ENCODE data around the gene OST4. TPM values are rescaled to one million over a fixed set of nuclear protein-coding genes. Genes with fewer than 3 reads are reported as not detected.
A peak's percentile ranks its signal among the peaks of the same experiment; 100 is the strongest.

Gene OST4
- total RNA-seq, 1 donor from 2014 or later, result 245 TPM

DNA sequence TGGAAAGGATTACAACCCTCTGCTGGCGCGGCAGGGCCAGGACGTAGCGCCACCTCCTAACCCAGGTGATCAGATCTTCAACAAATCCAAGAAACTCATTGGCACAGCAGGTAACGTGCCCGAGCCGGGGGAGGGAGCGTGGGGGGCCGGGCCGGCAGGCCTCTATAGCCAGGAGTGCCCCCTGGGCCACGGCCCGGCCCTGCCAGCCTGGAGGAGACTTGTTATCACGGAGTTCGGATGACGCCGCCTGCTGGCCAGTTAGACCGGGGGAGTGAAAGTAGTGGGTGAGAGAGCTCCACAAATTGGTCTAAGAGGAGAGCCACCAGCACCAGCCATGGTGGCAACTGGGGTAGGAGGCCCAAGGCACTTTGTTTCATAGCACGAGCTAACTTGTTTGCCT, 47.3 kb downstream of the OST4 start:
- no peak overlapping the region for H3K27ac Mint-ChIP-seq
- H3K9me3 Mint-ChIP-seq (ENCODE audit: low read depth), result no peaks in the 10 kb centered on the region
- no peak for DNase-seq (ENCODE audit: low spot score, unreplicated experiment)
- peaks cover 2% of the 10 kb centered on the region for H3K4me1 Mint-ChIP-seq (ENCODE audit: low read depth)
- no peaks in the 10 kb centered on the region for H3K27me3 Mint-ChIP-seq
- no peak overlapping the region for H3K4me3 Mint-ChIP-seq (ENCODE audit: low read depth)
- TF ChIP-seq, protein P1, sequence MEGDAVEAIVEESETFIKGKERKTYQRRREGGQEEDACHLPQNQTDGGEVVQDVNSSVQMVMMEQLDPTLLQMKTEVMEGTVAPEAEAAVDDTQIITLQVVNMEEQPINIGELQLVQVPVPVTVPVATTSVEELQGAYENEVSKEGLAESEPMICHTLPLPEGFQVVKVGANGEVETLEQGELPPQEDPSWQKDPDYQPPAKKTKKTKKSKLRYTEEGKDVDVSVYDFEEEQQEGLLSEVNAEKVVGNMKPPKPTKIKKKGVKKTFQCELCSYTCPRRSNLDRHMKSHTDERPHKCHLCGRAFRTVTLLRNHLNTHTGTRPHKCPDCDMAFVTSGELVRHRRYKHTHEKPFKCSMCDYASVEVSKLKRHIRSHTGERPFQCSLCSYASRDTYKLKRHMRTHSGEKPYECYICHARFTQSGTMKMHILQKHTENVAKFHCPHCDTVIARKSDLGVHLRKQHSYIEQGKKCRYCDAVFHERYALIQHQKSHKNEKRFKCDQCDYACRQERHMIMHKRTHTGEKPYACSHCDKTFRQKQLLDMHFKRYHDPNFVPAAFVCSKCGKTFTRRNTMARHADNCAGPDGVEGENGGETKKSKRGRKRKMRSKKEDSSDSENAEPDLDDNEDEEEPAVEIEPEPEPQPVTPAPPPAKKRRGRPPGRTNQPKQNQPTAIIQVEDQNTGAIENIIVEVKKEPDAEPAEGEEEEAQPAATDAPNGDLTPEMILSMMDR (IDR thresholded peaks at IDR 0.05; ENCODE audit: unreplicated experiment), result peak; percentile 26
- peaks cover 5% of the 10 kb centered on the region for H3K36me3 Mint-ChIP-seq (ENCODE audit: insufficient read depth)

- H3K36me3 Mint-ChIP-seq (ENCODE audit: insufficient read depth), result peaks cover 5% of the 10 kb centered on the region
- H3K4me3 Mint-ChIP-seq (ENCODE audit: low read depth), result no peak overlapping the region
- no peak for DNase-seq (ENCODE audit: low spot score, unreplicated experiment)
- H3K4me1 Mint-ChIP-seq (ENCODE audit: low read depth), result peaks cover 2% of the 10 kb centered on the region
- H3K27me3 Mint-ChIP-seq, result no peaks in the 10 kb centered on the region
- TF ChIP-seq, protein P1 (IDR thresholded peaks at IDR 0.05; ENCODE audit: unreplicated experiment), result no peak
- H3K9me3 Mint-ChIP-seq (ENCODE audit: low read depth), result no peaks in the 10 kb centered on the region
- H3K27ac Mint-ChIP-seq, result no peak overlapping the region
Measured at GRCh38 chr2:27023740-27024139, 47.7 kb downstream of the OST4 start.

DNA sequence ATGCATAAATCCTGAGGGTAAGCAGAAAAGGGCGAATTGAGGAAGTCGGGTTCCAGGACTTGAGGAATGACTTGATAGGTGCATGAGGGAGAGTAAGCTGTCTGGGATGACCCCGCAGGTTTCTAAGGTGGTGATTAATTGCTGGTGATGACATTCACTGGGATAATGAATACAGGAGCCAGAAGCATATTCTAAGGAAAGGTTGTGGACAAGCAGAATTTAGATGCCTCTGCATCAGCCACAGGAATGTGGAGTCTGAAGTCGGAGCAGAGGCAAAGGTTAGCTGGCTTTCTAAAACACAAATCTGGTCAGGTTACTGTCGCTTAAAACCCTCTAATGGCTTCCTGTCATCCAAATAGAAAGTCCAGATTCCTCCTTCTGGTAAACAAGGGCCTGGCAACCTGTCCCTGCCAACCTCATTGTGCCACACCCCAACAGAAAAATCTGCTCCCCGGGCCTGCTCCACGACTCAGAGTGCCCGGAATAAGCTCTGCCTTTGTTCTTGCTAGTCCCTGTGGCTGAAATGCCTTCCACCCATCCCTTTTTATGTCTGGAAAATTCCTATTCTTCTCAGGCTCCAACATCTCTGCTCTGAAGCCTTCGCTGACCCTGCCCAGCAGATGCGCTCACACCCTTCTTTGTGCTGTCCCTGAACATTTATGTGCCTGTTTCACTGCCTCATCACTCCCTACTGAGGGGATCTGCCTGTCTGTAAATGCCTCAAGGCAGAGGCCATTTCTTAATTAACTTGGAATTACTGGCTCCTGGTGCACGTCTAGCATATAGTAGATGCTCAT, 50.0 kb downstream of the OST4 start:
- Mint-ChIP-seq H3K27me3 (no peaks in the 10 kb centered on the region), H3K27ac (no peak overlapping the region), H3K4me3 (ENCODE audit: low read depth) (no peak overlapping the region), H3K36me3 (ENCODE audit: insufficient read depth) (peaks cover 4% of the 10 kb centered on the region), H3K9me3 (ENCODE audit: low read depth) (no peaks in the 10 kb centered on the region), H3K4me1 (ENCODE audit: low read depth) (peaks cover 2% of the 10 kb centered on the region)
- DNase-seq (ENCODE audit: low spot score, unreplicated experiment), result no peak
- TF ChIP-seq, protein P1 (IDR thresholded peaks at IDR 0.05; ENCODE audit: unreplicated experiment), result no peak

Other genes with a start within 250 kb of the OST4 start
- 70.3 and 75.0 TPM in 2 replicates for gene DPYSL5, start 223.5 kb downstream of the OST4 start, total RNA-seq
- gene MAPRE3, start 101.0 kb downstream of the OST4 start, total RNA-seq, result 18.0 and 18.6 TPM in 2 replicates
- 54.0 and 55.2 TPM in 2 replicates for gene TMEM214, start 38.7 kb downstream of the OST4 start, total RNA-seq
- gene AGBL5, start 20.0 kb downstream of the OST4 start, total RNA-seq, result 58.7 and 60.2 TPM in 2 replicates
- gene EMILIN1, start 7.0 kb upstream of the OST4 start, total RNA-seq, result 1.1 and 2.5 TPM in 2 replicates
- gene KHK, start 15.1 kb upstream of the OST4 start, total RNA-seq, result 4.4 and 5.2 TPM in 2 replicates
- 0.31 and 0.87 TPM in 2 replicates for gene CGREF1, start 47.5 kb upstream of the OST4 start, total RNA-seq
- gene ABHD1, start 52.2 kb upstream of the OST4 start, total RNA-seq, result 0.31 and 0.34 TPM in 2 replicates
- 46.9 and 49.7 TPM in 2 replicates for gene PREB, start 63.0 kb upstream of the OST4 start, total RNA-seq
- gene PRR30, start 67.8 kb upstream of the OST4 start, total RNA-seq, result not detected in 2 replicates
- not detected in 2 replicates for gene TCF23, start 77.3 kb upstream of the OST4 start, total RNA-seq
- gene ATRAID, start 140.4 kb upstream of the OST4 start, total RNA-seq, result 96.4 and 107 TPM in 2 replicates
- 66.7 and 70.8 TPM in 2 replicates for gene SLC5A6, start 140.6 kb upstream of the OST4 start, total RNA-seq
- gene CAD, start 145.7 kb upstream of the OST4 start, total RNA-seq, result 59.3 and 59.7 TPM in 2 replicates
- not detected in 2 replicates for gene SLC30A3, start 191.4 kb upstream of the OST4 start, total RNA-seq
- gene DNAJC5G, start 203.8 kb upstream of the OST4 start, total RNA-seq, result not detected in 2 replicates
- not detected in 2 replicates for gene TRIM54, start 210.8 kb upstream of the OST4 start, total RNA-seq
- gene UCN, start 236.8 kb upstream of the OST4 start, total RNA-seq, result 2.0 and 2.4 TPM in 2 replicates

Data from progenitor cell of endocrine pancreas (in vitro differentiated cells).